ENCODE measurements around the gene PSMD12. TPM values are rescaled to one million over a fixed set of nuclear protein-coding genes. Genes with fewer than 3 reads are reported as not detected.
A peak's percentile ranks its signal among the peaks of the same experiment; 100 is the strongest.
"Not testable (repeated sequence)": the region's sequence is repeated elsewhere in the genome, so short reads cannot be mapped to it uniquely, and the experiment has no call there.

The PSMD12 gene
- total RNA-seq, 1 donor from 2014 or later: 39.7 TPM

- not testable (repeated sequence) for H3K4me1 ChIP-seq; H3K79me2 ChIP-seq (ENCODE audit: low read depth); H3K4me2 ChIP-seq; H3K36me3 ChIP-seq; H3K27me3 ChIP-seq; H3K27me3 Mint-ChIP-seq (ENCODE audit: insufficient read depth, low read depth); H3K9me3 ChIP-seq (ENCODE audit: low read depth); H3F3A ChIP-seq (ENCODE audit: low read depth); H3K4me3 Mint-ChIP-seq; H3K4me1 Mint-ChIP-seq; H3K27ac ChIP-seq; H4K20me1 ChIP-seq (ENCODE audit: low read depth); H3K4me3 ChIP-seq; H3K36me3 Mint-ChIP-seq; H2AFZ ChIP-seq (replicated peaks); DNase-seq (ENCODE audit: low spot score); H3K9ac ChIP-seq
- Mint-ChIP-seq H3K9me3 (peaks cover 17% of the 10 kb centered on the region), H3K27ac (peak overlapping the region; percentile 27)
Observed at GRCh38 chr17:67331381-67332161, 34.8 kb downstream of the PSMD12 start.

- Histone ChIP-seq H3K4me1 (no peaks in the 10 kb centered on the region), H3K79me2 (ENCODE audit: low read depth) (no peaks in the 10 kb centered on the region), H2AFZ (replicated peaks) (no peak overlapping the region), H3K9ac (no peak overlapping the region), H3K4me2 (no peak overlapping the region), H4K20me1 (ENCODE audit: low read depth) (no peaks in the 10 kb centered on the region), H3F3A (ENCODE audit: low read depth) (no peaks in the 10 kb centered on the region), H3K9me3 (ENCODE audit: low read depth) (no peaks in the 10 kb centered on the region), H3K27ac (no peak overlapping the region), H3K36me3 (no peaks in the 10 kb centered on the region), H3K4me3 (no peak overlapping the region), H3K27me3 (no peaks in the 10 kb centered on the region)
- DNase-seq (ENCODE audit: low spot score): no peak
- TF ChIP-seq EZH2phosphoT487 (IDR thresholded peaks at IDR 0.05) (no peak), EZH2 (IDR thresholded peaks at IDR 0.05) (no peak), CTCF (IDR thresholded peaks at IDR 0.05) (no peak)
- no peak overlapping the region for H3K27ac Mint-ChIP-seq
- no peak overlapping the region for H3K4me3 Mint-ChIP-seq
- H3K4me1 Mint-ChIP-seq: no peaks in the 10 kb centered on the region
- peaks cover 16% of the 10 kb centered on the region for H3K9me3 Mint-ChIP-seq
- H3K36me3 Mint-ChIP-seq: no peaks in the 10 kb centered on the region
- peaks cover 2% of the 10 kb centered on the region for H3K27me3 Mint-ChIP-seq (ENCODE audit: insufficient read depth, low read depth)
Observed at GRCh38 chr17:67328026-67328425, 38.4 kb downstream of the PSMD12 start.

GRCh38 chr17:67326959-67327745 is 39.2 kb downstream of the PSMD12 start:
- not testable (repeated sequence) for H2AFZ ChIP-seq (replicated peaks); H3K36me3 ChIP-seq; H3K27me3 ChIP-seq; DNase-seq (ENCODE audit: low spot score); H4K20me1 ChIP-seq (ENCODE audit: low read depth); H3K9me3 ChIP-seq (ENCODE audit: low read depth); H3K36me3 Mint-ChIP-seq; H3K27ac Mint-ChIP-seq; H3K4me3 Mint-ChIP-seq; H3K4me1 ChIP-seq; H3K4me1 Mint-ChIP-seq; H3K9ac ChIP-seq; H3K4me2 ChIP-seq; H3K27ac ChIP-seq; H3K27me3 Mint-ChIP-seq (ENCODE audit: insufficient read depth, low read depth); H3K4me3 ChIP-seq; H3K79me2 ChIP-seq (ENCODE audit: low read depth); H3F3A ChIP-seq (ENCODE audit: low read depth)
- H3K9me3 Mint-ChIP-seq: peaks cover 16% of the 10 kb centered on the region

- H3K36me3 Mint-ChIP-seq: no peaks in the 10 kb centered on the region
- DNase-seq (ENCODE audit: low spot score): no peak
Observed at GRCh38 chr17:67326440-67326839, 39.9 kb downstream of the PSMD12 start.

More at GRCh38 chr17:67326440-67326839, 39.9 kb downstream of the PSMD12 start:
- H3K4me2 ChIP-seq: no peak overlapping the region
- peaks cover 11% of the 10 kb centered on the region for H3K4me1 ChIP-seq
- peaks cover 16% of the 10 kb centered on the region for H3K9me3 Mint-ChIP-seq
- H3K9me3 ChIP-seq (ENCODE audit: low read depth): no peaks in the 10 kb centered on the region
- no peak overlapping the region for H3K4me3 Mint-ChIP-seq
- H3K27me3 Mint-ChIP-seq (ENCODE audit: insufficient read depth, low read depth): peaks cover 2% of the 10 kb centered on the region
- no peaks in the 10 kb centered on the region for H3K27me3 ChIP-seq
- H4K20me1 ChIP-seq (ENCODE audit: low read depth): no peaks in the 10 kb centered on the region
- H3F3A ChIP-seq (ENCODE audit: low read depth): no peaks in the 10 kb centered on the region
- H3K36me3 ChIP-seq: no peaks in the 10 kb centered on the region
- no peak overlapping the region for H3K27ac ChIP-seq
- H3K9ac ChIP-seq: no peak overlapping the region
- no peak overlapping the region for H2AFZ ChIP-seq (replicated peaks)
- no peak overlapping the region for H3K27ac Mint-ChIP-seq
- TF ChIP-seq EZH2 (IDR thresholded peaks at IDR 0.05) (no peak), CTCF (IDR thresholded peaks at IDR 0.05) (no peak), EZH2phosphoT487 (IDR thresholded peaks at IDR 0.05) (no peak)
- no peak overlapping the region for H3K4me3 ChIP-seq
- H3K4me1 Mint-ChIP-seq: no peaks in the 10 kb centered on the region
- no peaks in the 10 kb centered on the region for H3K79me2 ChIP-seq (ENCODE audit: low read depth)

Measured in neural progenitor cell (in vitro differentiated cells).